Activated CD4-positive, CD25-positive, alpha-beta regulatory T cell treated with anti-CD3 and anti-CD28 coated beads, Interleukin-2, amount 50 U/mL, for 72 hours (primary cell): ENCODE data around the gene PIGB.
"Not testable (repeated sequence)": the region's sequence is repeated elsewhere in the genome, so short reads cannot be mapped to it uniquely, and the experiment has no call there.

ENCODE experiments used
- DNase-seq: peaks from one replicate; pipeline ENCODE4 v3.0.0; 2021

Gene PIGB

DNA sequence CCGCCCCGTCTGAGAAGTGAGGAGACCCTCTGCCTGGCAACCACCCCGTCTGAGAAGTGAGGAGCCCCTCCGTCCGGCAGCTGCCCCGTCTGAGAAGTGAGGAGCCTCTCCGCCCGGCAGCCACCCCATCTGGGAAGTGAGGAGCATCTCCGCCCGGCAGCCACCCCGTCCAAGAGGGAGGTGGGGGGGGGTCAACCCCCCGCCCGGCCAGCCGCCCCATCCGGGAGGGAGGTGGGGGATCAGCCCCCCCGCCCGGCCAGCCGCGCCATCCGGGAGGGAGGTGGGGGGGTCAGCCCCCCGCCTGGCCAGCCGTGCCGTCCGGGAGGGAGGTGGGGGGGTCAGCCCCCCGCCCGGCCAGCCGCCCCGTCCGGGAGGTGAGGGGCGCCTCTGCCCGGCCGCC is 16.2 kb upstream of the PIGB start:
- DNase-seq = not testable (repeated sequence)

DNA sequence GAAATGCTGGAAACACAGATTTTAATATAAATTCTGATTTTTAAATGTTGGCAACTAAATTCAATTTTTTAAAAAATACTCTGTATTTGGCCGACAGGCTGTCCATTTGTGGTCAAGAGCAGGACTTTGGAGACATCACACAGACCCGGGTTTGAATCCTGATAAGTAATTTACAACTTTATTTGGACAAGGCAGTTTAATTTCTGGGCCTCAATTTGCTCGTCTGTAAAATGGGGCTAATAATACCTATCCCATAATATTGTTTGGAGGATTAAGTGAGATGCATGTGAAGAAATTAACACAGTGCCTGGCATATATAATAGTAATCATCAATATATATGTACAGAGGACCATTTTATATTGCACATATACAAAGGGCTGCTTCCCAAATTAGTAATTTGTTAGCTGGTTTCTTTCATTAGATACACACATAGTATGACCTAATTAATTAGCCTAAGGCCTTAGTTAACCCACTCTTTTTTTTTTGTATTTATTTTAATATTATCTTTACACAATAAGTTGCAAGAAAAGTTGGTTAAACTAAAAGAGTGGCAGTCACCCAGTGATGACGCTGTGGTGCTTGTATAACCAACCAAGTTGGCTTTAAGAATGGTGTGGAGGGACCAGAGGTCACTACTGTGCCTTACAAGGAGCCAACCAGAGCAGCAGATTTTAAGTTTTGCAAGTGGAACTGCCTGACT is 665 bp downstream of the PIGB start:
- DNase-seq = no peak

DNA sequence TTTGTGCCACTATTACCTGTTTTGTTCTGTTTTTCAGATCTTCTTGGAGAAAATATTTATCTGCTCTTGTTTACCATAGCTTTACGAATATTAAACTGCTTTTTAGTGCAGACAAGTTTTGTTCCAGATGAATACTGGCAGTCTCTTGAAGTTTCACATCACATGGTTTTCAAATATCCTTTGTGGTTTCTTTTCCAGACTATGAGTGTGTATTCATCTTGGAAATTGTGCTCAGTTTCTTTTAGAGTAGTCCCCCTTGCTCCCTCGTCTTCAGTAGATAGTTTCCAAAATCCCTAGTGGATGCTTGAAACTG is 1.2 kb downstream of the PIGB start:
- DNase-seq = no peak

DNA sequence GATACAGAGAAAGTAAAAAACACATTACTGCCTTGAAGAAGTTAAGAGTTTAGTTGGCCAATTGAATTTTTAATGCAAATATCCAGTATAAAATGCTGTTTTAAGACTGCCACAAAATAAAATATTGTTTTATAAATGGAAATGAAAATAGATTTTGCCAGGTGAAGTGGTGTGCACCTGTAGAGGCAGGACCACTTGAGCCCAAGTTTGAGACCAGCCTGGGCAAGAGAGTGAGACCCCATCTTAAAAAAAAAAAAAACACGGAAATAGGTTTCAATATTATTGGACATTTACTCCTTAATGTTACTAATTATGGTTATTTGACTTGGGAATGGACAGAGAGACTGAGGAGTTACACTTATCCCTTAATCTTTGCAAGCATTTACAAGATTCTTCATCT is 1.9 kb downstream of the PIGB start:
- DNase-seq = no peak

DNA sequence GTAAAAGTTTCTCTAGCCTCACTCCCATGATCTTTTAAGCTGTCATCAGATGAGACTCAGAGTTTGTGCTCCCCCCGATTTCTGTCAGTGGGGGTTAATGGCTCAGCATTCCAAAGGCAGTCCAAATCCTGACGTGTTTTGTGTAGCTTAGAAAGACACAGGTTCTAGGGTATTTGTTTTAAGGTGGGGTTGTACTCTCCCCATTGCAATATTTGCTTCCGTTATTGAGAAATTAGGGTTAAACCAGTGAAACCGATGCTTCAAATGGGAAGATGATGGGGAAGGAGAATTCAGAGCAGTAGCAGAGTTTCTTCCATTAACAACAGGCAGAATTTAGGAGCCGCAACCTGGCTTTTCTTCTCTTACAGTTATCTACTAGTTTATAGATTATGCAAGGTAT is 3.4 kb downstream of the PIGB start:
- DNase-seq = no peak

DNA sequence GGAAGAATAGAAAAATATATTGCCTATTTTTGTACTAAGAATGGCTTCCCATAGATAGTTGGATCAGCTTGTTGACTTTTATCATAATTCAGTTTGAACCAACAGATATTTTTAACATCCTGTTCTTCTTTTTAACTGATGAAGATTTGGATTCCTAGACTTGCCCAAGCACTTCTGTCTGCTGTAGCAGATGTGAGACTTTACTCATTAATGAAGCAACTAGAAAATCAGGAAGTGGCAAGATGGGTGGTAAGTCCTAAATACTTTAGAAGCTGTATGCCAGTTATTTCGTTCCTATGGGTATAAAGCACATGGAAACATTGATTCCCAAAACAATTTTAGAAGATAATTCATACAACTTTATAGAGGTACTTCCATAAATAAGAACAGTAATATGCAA is 8.4 kb downstream of the PIGB start:
- DNase-seq = no peak

DNA sequence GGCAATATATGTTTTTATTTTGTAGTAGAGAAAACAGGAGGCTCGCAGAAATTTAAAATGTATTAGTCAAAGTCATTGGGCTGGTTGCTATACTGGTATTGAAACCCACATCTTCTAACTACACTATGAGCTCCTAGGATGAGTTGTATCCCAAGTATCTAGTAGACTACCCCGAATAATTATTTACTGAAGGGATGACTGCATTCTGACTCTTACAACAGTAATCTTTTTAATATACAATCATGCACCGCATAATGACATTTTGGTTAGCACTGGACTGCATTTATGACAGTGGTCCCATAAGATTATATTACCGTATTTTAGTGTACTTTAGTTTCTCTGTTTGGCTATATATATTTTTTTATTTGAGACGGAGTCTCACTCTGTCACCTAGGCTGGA is 15.3 kb downstream of the PIGB start:
- no peak for DNase-seq

DNA sequence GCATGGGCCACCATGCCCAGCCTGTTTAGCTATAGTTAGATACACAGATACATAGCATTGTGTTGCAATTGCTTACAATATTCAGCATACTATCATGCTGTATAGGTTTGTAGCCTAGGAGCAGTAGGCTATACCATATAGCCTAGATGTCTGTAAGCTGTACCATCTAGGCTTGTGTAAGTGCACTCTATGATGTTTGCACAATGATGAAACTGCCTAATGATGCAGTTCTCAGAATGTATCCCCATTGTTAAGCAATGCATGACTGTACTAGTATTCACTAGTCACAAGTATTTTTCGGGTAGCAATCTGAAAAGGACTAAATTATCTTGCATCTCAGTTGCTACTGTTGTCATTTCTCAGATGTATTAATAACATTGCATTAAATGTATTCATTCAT is 16.0 kb downstream of the PIGB start:
- DNase-seq = no peak

DNA sequence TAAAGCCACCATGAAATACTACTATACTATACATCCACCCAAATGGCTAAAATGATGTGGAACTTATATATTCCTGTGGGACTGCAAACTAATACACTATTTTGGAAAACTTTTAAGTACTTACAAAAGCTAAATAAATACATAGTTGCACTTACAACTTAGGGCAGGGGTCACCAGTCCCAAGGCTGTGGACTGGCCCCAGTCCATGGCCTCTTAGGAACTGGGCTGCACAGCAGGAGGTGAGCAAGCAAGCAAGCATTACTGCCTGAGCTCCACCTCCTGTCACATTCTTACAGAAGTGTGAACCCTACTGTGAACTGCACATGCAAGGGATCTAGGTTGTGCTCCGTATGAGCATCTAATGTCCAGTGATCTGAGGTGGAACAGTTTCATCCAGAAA is 18.1 kb downstream of the PIGB start:
- no peak for DNase-seq

DNA sequence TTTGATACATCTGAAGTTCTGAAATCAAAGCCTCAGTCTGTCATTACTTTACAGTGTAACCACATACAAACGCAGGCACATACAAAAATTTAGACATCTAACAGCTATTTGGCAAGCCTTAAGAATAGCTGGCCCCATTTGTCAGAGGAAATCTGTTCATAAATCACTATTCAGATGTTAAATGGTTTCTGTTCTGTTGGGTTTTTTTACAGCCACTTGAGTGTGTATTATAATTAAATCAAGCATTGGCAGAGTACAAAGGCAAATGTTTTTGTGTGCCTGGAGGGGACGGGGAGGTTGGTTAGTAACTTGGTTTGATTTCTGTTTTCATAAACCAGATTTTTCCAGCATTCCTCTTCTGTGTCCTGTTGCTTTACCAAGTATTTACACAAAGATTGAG is 24.1 kb downstream of the PIGB start:
- no peak for DNase-seq

DNA sequence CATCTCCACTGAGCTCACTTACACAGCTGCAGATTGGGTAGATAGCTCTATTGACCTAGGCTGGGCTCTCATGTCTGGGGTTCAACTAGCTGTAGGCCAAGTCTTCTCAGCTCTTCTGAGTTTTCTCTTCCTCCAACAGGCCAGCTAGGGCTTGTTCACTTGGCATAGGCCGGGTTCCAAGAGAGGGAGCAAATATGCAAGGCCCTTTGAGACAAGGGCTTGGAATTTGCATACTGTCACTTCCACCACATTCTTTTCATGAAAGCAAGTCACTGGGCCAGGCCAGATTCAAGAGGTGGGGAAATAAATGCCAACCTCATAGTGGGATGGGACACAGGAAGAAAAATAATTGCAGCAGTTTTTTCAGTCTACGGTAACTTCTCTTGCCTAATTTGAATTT is 25.2 kb downstream of the PIGB start:
- DNase-seq = no peak

DNA sequence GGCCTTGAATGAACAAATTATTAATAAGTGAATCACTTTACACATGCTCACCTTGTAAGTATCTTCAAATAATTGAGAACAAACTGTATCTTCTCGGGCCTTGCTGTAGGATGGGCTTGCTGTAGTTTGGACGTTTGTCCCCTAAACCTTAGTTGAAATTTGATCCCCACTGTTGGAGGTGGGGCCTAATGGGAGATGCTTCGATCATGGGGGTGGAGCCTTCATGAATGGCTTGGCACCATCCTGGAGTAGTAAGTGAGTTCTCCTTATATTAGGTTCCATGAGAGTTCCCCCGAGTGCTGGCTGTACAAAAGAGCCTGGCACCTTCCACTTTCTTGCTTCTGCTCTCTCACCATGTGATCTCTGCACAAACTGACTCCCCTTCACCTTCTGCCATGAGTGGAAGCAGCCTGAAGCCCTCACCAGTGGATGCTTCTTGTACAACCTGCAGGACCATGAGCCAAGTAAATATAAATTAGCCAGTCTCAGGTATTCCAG is 29.3 kb downstream of the PIGB start:
- no peak for DNase-seq

DNA sequence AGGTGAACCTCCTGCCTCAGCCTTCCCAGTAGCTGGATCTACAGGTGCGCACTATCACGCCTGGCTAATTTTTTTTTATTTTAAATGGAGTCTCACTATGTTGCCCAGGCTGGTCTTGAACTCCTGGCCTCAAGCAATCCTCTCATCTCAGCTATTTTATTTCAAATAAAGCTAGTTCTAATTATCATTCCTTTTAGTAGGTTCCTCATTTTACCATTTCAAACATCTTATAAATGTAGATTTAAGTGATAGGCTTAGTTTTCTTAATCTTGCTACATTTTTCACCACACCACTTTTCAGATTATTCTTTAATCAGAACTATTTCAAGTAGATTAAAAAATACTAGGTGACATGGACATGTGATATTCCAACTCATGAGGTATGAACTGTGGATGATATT is 30.3 kb downstream of the PIGB start:
- no peak for DNase-seq

DNA sequence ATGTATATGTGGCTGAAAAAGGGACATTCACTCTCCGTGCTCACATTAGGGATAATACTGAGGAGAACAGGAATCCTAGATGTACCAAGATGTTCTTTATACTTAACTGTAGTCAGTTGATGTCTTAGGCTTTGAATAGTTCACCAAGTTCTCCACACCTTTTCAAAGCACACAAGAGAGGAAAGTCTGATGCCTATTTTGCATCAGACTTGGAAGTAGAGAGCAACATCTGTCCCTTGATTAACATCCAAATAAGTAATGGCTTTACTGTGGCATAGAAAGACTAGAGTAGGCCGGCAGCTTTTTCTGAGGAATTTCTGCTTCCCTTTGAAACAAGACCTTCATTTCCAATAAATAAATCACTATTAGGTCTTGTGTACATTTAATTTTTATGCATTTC is 34.0 kb downstream of the PIGB start:
- DNase-seq = no peak

DNA sequence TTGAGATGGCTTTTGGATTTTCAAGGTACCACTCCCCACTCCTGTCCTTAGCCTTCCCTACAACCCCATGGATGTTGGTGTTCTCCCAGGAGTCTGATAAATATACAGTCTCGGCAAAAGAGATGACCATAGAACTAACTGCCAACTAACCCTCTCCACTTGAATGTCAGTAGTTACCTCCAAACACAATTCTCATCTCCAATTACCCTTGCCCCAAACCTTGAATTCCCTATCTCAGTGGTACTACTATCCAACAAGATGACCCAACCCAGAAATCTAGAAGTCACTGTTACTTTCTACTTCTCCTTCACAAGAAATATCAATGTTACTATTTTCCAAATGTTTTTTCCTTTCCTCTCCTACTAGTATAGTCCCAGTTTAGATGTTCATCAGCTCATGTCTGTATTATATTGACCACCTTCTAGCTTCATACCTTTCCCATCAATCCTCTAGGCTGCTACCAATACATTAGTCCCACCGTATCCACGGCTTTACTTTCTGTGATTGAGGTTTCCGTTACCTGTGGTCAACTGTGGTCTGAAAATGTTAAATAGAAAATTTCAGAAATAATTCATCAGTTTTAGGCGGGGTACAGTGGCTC is 38.1 kb downstream of the PIGB start:
- DNase-seq = no peak

DNA sequence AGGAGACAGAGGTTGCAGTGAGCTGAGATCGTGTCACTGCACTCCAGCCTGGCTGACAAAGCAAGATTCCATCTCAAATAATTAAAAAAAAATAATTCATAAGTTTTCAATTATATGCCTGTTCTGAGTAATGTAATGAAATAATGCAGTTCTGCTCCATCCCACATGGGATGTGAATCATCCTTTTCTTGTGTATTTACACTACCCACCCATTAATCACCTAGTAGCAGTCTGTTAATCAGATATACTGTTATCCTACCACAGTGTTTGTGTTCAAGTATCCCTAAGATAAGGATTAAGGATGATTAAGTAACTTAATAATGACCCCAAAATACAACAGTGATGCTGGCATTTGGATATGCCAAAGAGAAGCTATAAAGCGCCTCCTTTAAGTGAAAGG is 38.8 kb downstream of the PIGB start:
- DNase-seq = no peak

DNA sequence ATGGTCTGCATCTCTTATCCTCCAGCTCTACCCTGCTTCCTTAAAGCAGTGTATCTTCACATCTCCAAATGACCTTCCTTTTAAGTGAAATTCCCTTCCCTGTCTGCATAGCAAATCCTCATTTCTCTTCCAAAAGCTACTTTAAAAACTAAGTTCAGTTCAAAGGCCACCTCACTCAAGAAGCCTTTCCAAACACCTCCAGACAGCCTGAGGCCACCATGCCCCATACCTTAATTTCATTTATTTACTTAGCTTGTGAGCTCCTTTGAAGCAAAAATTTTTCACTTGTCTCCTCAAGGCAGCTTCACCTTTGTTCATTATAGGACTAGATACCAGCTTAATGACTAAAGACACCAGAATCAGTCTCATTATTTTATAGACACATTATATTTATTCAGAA is 39.4 kb downstream of the PIGB start:
- DNase-seq = no peak

DNA sequence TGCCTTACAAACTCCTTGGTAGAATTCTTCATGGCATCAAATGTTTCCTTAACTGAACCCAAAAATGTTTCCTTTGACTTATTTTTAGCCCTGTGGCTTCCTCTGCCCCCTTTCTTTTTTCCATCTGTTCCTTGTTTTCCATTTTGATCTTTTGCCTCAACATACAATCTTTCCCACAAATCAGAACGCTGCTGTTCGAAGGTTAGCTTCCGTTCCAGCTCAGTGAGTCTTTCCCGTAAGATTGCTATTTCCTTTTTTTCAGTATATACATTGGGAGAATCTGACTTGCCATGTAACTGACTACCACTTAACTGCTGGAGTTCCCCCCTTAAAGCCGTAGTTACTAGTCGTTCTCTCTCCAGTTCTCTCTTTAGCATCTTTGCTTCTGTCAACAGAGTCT is 41.2 kb downstream of the PIGB start:
- no peak for DNase-seq

DNA sequence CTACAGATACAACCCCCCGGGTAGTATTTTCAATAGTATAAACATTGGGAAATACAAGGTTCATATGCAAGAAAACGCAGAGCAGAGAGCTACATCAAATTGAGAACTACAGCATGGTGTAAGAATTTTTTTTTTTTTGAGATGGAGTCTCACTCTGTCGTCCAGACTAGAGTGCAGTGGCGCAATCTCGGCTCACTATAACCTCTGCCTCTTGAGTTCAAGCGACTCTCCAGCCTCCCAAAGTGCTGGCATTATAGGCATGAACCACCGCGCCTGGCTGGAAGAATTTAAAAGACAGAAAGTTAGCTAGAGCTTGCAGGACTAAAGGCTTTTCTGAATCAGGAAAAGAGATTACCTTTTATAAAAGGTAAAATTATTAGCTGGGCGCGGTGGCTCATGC is 42.0 kb downstream of the PIGB start:
- no peak for DNase-seq

DNA sequence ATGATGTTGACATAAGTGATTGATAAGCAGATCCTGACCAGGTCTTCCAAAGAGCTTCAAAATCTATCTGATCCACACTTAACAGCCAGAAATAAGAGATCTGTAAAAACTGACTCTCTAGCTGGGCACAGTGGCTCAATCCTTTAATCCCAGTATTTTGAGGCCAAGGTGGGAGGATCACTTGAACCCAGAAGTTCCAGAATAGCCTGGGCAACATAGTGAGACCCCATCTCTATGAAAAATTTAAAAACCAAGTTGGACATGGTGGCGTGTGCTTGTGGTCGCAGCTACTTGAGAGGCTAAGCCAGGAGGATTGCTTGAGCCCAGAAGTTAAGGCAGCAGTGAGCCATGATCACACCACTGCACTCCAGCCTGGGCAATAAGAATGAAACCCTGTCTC is 43.6 kb downstream of the PIGB start:
- no peak for DNase-seq

DNA sequence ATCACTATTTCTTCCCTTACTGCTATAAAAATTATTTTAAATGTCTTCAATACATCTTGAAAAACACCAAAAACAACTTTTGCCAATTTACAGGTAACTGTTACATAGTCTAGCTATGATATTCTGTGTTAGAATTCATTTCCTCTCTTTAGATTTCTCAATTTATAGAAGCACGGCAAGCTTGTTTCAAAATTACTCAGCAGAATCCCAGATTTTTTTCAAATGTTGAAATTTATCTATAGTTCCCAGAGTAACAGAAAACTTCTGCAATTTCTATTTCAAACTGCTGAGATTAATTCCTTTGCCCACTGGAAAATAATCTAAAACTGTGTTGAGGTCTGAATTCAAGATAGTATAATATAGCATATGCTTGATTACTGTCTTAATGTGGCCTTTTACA is 48.0 kb downstream of the PIGB start:
- no peak for DNase-seq

DNA sequence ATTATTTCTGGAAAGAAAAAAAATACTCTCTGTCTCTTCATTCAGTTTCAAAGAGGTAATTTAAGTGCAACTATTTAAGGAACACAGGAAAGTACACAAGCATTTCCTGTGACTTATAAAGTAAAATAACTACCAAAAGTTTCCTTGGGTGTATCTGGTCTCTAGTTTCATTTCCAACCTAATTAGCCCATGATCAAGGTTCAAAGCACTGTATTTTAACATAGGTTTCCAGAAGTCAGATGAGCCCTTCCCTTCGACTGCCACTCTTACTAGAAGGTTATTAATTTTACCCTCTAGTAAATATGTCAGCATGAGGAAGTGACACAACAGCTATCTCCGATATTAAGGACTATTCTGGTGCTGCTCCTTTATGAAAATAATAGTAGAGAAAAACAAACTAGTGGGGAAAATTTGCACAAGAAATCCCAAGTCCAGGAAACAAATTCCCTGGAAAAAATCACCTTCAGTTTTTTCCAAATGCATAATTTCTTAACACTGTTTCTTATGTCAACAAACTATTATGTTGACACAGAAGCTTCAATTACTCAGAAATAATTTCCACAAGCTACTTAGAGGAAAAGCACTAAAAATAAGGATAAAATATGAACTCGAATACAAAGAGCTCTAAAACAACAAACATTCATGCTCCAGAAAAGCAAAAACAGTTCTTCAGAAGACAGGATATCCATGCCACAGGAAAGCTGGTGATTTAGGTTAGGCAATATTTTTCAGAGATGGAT is 53.8 kb downstream of the PIGB start:
- DNase-seq = no peak

DNA sequence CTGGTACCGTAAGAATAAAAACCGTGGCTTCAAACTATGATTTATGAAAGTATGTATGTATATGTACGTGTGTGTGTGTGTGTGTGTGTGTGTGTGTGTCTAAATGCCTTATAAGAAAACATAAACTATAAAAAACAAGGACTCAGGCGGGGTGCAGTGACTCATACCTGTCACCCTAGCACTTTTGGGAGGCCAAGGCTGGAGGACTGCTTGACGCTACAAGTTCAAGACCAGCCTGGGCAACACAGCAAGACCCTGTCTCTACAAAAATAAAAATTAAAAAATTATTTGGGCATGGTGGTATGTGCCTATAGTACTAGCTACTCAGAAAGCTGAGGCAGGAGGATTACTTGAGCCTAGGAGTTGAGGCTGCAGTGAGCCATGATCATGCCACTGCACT is 60.1 kb downstream of the PIGB start:
- DNase-seq = no peak

DNA sequence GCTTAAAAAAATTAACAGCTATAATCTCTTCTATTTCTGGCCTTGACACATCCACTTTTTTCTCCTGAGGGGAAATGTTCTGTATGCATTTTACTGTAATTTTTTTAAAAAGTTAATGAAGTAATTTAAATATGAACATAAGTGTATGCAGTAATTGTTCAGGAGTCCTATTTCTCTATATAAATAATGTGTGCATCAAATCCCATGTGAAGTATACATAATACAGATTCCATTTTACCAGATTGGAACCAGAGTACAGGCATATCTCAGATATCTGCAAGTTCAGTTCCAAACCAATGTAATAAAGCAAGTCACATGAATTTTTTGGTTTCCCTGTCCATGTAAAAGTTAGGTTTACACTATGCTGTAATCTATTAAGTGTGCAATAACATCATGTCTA is 62.6 kb downstream of the PIGB start:
- no peak for DNase-seq

DNA sequence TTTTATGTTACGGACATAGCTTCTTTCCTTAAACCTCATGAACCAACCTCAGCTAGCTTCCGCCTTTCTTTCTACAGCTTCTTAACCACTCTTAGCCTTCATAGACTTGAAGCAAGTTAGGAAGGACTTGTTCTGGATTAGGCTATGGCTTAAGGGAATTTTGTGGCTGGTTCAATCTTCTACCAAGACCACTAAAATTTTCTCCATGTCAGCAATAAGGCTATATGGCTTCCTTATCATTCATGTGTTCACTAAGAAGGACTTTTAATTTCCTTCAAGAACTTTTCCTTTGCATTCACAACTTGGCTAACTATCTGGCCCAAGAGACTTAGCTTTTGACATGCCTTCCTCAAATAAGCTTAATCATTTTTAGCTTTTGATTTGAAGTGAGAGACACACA is 64.7 kb downstream of the PIGB start:
- no peak for DNase-seq
